Keratinocyte (primary cell): ENCODE data around the gene MSMP. TPM values are rescaled to one million over a fixed set of nuclear protein-coding genes. Genes with fewer than 3 reads are reported as not detected.

Experiments
- DNase-seq: peaks from one replicate; pipeline ENCODE4 v3.0.0-alpha.2; 2011; ENCODE audit warnings: low read depth, missing footprints, low spot score
- FAIRE-seq: peaks from 2 replicates; lab custom pipeline; 2011; peaks lifted over from hg19 to GRCh38; lab: Jason Lieb, UNC
- H2AFZ ChIP-seq: 2 replicates; pipeline ENCODE4 v1.6.0; 2012; ENCODE audit warnings: low read length, control low read depth, inconsistent platforms; ENCODE audit not compliant: control insufficient read depth
- H3K27ac ChIP-seq: 2 replicates; pipeline ENCODE4 v1.5.1; 2011; ENCODE audit warnings: low read length; ENCODE audit not compliant: control insufficient read depth, insufficient read depth
- H3K27me3 ChIP-seq: 3 replicates; pipeline ENCODE4 v1.6.0; 2011; ENCODE audit warnings: low read length; ENCODE audit not compliant: control insufficient read depth, insufficient read depth; ENCODE audit errors: extremely low read depth
- H3K36me3 ChIP-seq, 2 experiments: 2 replicates in 1 of 2; 3 replicates in 1 of 2; pipeline ENCODE4 v1.5.1; 2011; ENCODE audit warnings: low read length in 2 of 2, mild to moderate bottlenecking in 1 of 2; ENCODE audit not compliant: control insufficient read depth in 2 of 2, insufficient read depth in 2 of 2; ENCODE audit errors: extremely low read depth in 1 of 2
- H3K4me1 ChIP-seq: 3 replicates; pipeline ENCODE4 v1.5.1; 2011; ENCODE audit warnings: low read length; ENCODE audit not compliant: control insufficient read depth, insufficient read depth; ENCODE audit errors: extremely low read depth
- H3K4me2 ChIP-seq: 3 replicates; pipeline ENCODE4 v1.6.0; 2011; ENCODE audit warnings: low read depth, low read length; ENCODE audit not compliant: control insufficient read depth, insufficient read depth; ENCODE audit errors: extremely low read depth
- H3K4me3 ChIP-seq, 3 experiments: fragments of 200-600 bp in 1 of 3; sonication (generic) in 1 of 3; 2 replicates in 2 of 3; 3 replicates in 1 of 3; pipeline ENCODE4 v1.5.1; 2011 to 2016; ENCODE audit warnings: low read length in 3 of 3, mild to moderate bottlenecking in 3 of 3, control low read depth in 2 of 3, inconsistent platforms in 1 of 3, low read depth in 1 of 3, mixed read lengths in 1 of 3, mixed run types in 1 of 3, moderate library complexity in 1 of 3; ENCODE audit not compliant: control insufficient read depth in 2 of 3, insufficient read depth in 2 of 3; ENCODE audit errors: extremely low read depth in 1 of 3
- H3K79me2 ChIP-seq: 2 replicates; pipeline ENCODE4 v1.6.0; 2012; ENCODE audit warnings: low read length; ENCODE audit not compliant: control insufficient read depth, insufficient read depth
- H3K9ac ChIP-seq: 3 replicates; pipeline ENCODE4 v1.6.0; 2011; ENCODE audit warnings: low read length; ENCODE audit not compliant: control insufficient read depth, insufficient read depth; ENCODE audit errors: extremely low read depth
- H3K9me1 ChIP-seq: 3 replicates; pipeline ENCODE4 v1.6.0; 2011; ENCODE audit warnings: low read length; ENCODE audit not compliant: control insufficient read depth, insufficient read depth; ENCODE audit errors: extremely low read depth
- H3K9me3 ChIP-seq: 2 replicates; pipeline ENCODE4 v1.5.1; 2012; ENCODE audit warnings: low read depth, low read length; ENCODE audit not compliant: control insufficient read depth
- H4K20me1 ChIP-seq: 3 replicates; pipeline ENCODE4 v1.6.0; 2011; ENCODE audit warnings: low read length; ENCODE audit not compliant: control insufficient read depth, insufficient read depth; ENCODE audit errors: extremely low read depth
- EZH2 ChIP-seq: IDR thresholded peaks from one replicate; pipeline ENCODE4 v1.6.1; 2012; ENCODE audit warnings: inconsistent platforms, mild to moderate bottlenecking, low read length, moderate library complexity
- dilution Hi-C: fragments of 300-500 bp; cut with MboI; formaldehyde crosslinking; loops from one replicate; pipeline ENCODE4 v1.7.0; 2020; ENCODE audit warnings: low sequenced_read_pairs; ENCODE audit not compliant: extremely low pct_ligation_motif_present
- polyA plus RNA-seq, 5 experiments: library from polyadenylated mRNA; depleted of rRNA in 3 of 5; stranded (reverse) in 3 of 5; stranded (forward) in 1 of 5; unstranded in 1 of 5; fragments of >200 nt; gene quantifications; 1 replicate in 1 of 5; 2 replicates in 3 of 5; 3 replicates in 1 of 5; pipeline versions ENCODE4 v1.2.1 to v1.2.3, GENCODE V29; 2011 to 2012; ENCODE audit warnings: missing spikeins in 2 of 5, low read depth in 1 of 5, low replicate concordance in 1 of 5
- TF ChIP-seq, protein P1 (sequence below), 3 experiments: IDR thresholded peaks in 1 of 3; conservative IDR thresholded peaks in 1 of 3; optimal IDR thresholded peaks in 1 of 3; 2 replicates in 2 of 3; 3 replicates in 1 of 3; pipeline versions ENCODE3 to v1.5.1; 2011; ENCODE audit warnings: low read length in 3 of 3, mild to moderate bottlenecking in 3 of 3, moderate library complexity in 2 of 3, control low read depth in 1 of 3, inconsistent platforms in 1 of 3; ENCODE audit not compliant: insufficient read depth in 2 of 3; ENCODE audit errors: extremely low read depth in 1 of 3

The MSMP gene
- polyA plus RNA-seq, 1 donor (not counting 4 experiments of a cell fraction or from before 2014, with no cell fraction given), result not detected

GRCh38 chr9:35743880-35744518 is 10.1 kb downstream of the MSMP start:
- Histone ChIP-seq H3K4me2 (no peak overlapping the region), H4K20me1 (peaks cover 5% of the 10 kb centered on the region), H3K36me3 (peaks cover 24 to 39% of the 10 kb centered on the region in 2 experiments), H2AFZ (no peak overlapping the region), H3K27me3 (no peaks in the 10 kb centered on the region), H3K4me3 (no peak overlapping the region), H3K9ac (no peak overlapping the region), H3K4me1 (peaks cover 17% of the 10 kb centered on the region), H3K79me2 (peaks cover 38% of the 10 kb centered on the region), H3K9me3 (no peaks in the 10 kb centered on the region), H3K27ac (no peak overlapping the region), H3K9me1 (peaks cover 3% of the 10 kb centered on the region)
- TF ChIP-seq, protein P1, sequence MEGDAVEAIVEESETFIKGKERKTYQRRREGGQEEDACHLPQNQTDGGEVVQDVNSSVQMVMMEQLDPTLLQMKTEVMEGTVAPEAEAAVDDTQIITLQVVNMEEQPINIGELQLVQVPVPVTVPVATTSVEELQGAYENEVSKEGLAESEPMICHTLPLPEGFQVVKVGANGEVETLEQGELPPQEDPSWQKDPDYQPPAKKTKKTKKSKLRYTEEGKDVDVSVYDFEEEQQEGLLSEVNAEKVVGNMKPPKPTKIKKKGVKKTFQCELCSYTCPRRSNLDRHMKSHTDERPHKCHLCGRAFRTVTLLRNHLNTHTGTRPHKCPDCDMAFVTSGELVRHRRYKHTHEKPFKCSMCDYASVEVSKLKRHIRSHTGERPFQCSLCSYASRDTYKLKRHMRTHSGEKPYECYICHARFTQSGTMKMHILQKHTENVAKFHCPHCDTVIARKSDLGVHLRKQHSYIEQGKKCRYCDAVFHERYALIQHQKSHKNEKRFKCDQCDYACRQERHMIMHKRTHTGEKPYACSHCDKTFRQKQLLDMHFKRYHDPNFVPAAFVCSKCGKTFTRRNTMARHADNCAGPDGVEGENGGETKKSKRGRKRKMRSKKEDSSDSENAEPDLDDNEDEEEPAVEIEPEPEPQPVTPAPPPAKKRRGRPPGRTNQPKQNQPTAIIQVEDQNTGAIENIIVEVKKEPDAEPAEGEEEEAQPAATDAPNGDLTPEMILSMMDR (optimal IDR thresholded peaks at IDR 0.05 in 1 of 3, IDR thresholded peaks at IDR 0.05 in 1 of 3, conservative IDR thresholded peaks at IDR 0.05 in 1 of 3; ENCODE audit: extremely low read depth in 1 of 3, insufficient read depth in 2 of 3, low read length in 3 of 3), result no peak
- TF ChIP-seq EZH2, result no peak
- no peak for DNase-seq
- no peak for FAIRE-seq
- dilution Hi-C loops, result no loop called here

- H4K20me1 ChIP-seq, result peaks cover 5% of the 10 kb centered on the region
- TF ChIP-seq, protein P1 (optimal IDR thresholded peaks at IDR 0.05 in 1 of 3, IDR thresholded peaks at IDR 0.05 in 1 of 3, conservative IDR thresholded peaks at IDR 0.05 in 1 of 3; ENCODE audit: extremely low read depth in 1 of 3, insufficient read depth in 2 of 3, low read length in 3 of 3), result no peak
- no peak for TF ChIP-seq EZH2
Measured at GRCh38 chr9:35743452-35743851, 10.6 kb downstream of the MSMP start.

More at GRCh38 chr9:35743452-35743851, 10.6 kb downstream of the MSMP start:
- Histone ChIP-seq H3K4me3 (no peak overlapping the region), H3K27ac (no peak overlapping the region), H3K9ac (no peak overlapping the region), H3K79me2 (peaks cover 34% of the 10 kb centered on the region), H3K9me3 (no peaks in the 10 kb centered on the region), H3K4me1 (peaks cover 17% of the 10 kb centered on the region), H3K9me1 (peaks cover 3% of the 10 kb centered on the region), H3K4me2 (no peak overlapping the region), H2AFZ (no peak overlapping the region), H3K27me3 (no peaks in the 10 kb centered on the region), H3K36me3 (peaks cover 29 to 44% of the 10 kb centered on the region in 2 experiments)
- FAIRE-seq (no peak), DNase-seq (no peak)
- dilution Hi-C loops, result no loop called here
